ENCODE data around the gene RNH1.

RNH1 gene

GRCh38 chr11:536841-537621 is 30.0 kb upstream of the RNH1 start, which contains the start of gene LRRC56:
LRRC56 (plus strand) TSS chr11:537527; CDS start chr11:540685, 3,158 bp downstream.
- DNase-seq, result peak; percentile 74

DNA sequence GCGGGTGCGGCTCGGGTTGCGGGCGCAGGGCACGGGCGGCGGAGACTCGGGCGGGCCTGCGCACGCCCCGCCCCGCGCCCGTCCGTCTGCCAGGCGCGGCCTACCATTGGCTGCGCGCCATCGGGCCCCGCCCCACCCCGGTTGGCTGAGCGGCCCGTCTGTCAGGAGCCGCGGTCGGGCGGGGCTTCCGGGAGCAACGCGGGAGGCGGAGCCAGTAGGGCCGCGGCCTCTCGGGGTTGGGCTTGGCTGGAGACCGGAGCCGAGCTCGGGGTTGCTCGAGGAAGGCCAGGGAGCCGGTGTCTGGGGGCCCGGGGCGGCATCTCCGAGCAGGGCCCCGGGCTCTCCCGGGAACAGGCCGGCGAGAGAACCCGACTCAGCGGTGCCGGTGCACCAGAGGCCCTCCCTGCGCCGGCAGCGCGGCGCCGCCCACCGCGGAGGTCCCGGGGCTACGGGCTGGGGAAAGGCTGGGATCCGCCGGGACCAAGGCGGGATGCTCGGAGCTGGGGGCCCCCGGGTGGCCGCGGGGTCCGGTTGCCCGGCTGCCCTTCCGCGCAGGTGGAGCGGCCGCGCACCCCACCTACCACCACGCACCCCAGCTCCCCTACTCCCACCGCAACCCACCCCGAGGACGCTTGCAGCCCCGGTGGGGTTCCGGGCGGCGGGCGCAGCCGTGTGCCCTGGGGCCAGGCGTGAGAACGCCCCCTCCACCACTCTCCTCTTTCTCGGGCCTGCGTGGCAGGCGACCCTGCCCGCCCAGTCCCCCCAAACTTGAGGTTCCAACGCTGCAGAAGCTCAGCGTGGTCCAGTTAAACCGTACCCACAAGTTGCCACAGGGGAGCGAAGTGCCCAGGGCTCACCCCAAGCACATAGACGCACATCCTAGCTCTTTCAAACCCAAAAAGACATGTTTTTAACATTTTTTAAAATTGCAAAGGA is 28.7 kb upstream of the RNH1 start, which contains the start of gene HRAS:
HRAS (minus strand) TSS at position 58 of the 936 bp plus-strand sequence.
- DNase-seq, result peak; percentile 72

DNA sequence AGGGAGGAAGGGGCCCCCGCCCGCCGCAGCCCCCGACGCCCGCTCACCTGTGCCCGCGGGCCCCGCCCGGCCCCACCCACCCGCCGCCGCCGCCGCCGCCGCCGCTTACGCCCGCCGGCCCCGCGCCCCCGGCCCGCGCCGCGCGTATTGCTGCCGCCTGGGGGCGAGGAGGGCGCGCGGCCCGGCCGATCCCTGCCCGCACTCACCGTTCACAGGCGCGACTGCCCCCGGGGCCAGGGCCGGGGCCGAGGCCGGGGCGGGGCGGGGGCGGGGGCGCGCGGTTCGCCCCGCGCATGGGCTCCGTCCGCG is 28.1 kb upstream of the RNH1 start:
- DNase-seq, result no peak

- peak; percentile 48 for DNase-seq
Measured at GRCh38 chr11:534396-535209, 27.6 kb upstream of the RNH1 start.

- DNase-seq, result no peak
Measured at GRCh38 chr11:533586-534395, 26.7 kb upstream of the RNH1 start.

GRCh38 chr11:532986-533585 is 26.0 kb upstream of the RNH1 start:
- no peak for DNase-seq

DNA sequence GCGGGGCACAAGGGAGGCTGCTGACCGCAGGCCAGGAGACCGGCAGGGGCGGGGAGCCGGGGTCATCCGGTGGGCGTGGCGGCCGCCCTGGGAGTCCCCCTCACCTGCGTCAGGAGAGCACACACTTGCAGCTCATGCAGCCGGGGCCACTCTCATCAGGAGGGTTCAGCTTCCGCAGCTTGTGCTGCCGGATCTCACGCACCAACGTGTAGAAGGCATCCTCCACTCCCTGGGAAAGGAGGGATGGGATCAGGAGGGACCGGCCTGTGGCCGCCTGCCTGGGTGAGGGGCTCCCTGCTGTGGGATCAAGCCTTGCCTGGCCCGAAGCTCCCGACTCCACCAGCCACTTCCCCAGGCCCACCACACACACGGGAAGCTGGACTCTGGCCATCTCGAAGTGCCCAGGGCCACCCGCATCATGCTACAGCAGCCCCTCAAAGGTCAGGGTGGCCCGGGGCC is 25.5 kb upstream of the RNH1 start:
- no peak for DNase-seq

GRCh38 chr11:531919-532526 is 25.0 kb upstream of the RNH1 start:
- no peak for DNase-seq

DNA sequence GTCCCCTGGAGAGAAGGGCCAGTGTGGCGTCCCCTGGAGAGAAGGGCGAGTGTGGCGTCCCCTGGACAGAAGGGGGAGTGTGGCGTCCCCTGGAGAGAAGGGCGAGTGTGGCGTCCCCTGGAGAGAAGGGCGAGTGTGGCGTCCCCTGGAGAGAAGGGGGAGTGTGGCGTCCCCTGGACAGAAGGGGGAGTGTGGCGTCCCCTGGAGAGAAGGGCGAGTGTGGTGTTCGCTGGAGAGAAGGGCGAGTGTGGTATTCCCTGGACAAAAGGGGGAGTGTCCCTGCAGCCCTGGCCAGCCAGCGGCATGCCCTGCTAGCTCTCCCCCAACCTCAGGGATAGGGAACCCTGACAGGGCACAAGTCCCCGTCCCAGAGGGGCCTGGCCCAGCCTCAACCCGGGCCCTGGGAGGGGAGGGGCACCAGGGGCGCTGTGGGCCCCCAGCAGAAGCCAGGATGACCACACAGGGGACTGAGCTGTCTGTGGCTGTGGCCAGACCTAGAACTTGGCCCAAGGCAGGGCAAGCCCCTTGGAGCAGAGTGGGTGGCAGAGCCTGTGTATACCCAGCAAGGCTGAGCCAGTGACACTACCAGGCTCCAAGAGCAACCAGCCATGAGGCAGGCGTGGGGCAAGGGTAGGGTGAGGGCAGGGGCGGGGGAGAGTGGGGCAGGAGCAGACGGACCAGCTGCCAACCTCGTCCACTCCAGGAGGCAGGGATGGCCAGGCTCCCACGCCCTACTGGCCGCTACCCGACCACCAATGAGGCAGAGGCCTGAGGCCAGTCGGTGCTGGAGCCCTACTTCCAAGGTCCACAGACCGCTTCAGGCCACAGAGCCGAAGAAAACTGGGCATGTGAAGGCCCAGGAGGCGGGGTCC is 24.2 kb upstream of the RNH1 start:
- DNase-seq, result no peak

GRCh38 chr11:529728-530411 is 22.8 kb upstream of the RNH1 start:
- DNase-seq, result no peak

- no peak for DNase-seq
Measured at GRCh38 chr11:528815-529727, 22.0 kb upstream of the RNH1 start.

GRCh38 chr11:528166-528814 is 21.2 kb upstream of the RNH1 start:
- no peak for DNase-seq

DNA sequence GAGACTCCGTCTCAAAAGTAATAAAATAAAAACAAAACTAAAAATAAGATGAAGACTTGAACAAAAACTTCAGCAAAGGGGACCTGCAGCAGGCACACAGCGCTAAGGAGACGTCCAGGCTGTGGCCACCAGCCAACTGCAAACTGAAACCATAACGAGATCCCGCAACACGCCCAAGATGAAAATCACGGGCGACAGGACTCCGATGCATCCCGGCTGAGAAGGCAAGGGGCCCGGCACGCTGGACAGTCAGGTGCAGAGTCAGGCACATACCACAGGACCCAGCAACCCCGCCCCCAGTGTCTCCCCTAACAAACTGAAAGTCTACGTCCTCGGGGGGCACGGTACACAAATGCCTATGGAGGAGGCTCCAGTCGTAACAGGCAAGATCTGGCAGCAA is 19.1 kb upstream of the RNH1 start:
- DNase-seq, result no peak

GRCh38 chr11:521177-521688 is 14.2 kb upstream of the RNH1 start:
- DNase-seq, result no peak

- no peak for DNase-seq
Measured at GRCh38 chr11:520428-521176, 13.6 kb upstream of the RNH1 start.

DNA sequence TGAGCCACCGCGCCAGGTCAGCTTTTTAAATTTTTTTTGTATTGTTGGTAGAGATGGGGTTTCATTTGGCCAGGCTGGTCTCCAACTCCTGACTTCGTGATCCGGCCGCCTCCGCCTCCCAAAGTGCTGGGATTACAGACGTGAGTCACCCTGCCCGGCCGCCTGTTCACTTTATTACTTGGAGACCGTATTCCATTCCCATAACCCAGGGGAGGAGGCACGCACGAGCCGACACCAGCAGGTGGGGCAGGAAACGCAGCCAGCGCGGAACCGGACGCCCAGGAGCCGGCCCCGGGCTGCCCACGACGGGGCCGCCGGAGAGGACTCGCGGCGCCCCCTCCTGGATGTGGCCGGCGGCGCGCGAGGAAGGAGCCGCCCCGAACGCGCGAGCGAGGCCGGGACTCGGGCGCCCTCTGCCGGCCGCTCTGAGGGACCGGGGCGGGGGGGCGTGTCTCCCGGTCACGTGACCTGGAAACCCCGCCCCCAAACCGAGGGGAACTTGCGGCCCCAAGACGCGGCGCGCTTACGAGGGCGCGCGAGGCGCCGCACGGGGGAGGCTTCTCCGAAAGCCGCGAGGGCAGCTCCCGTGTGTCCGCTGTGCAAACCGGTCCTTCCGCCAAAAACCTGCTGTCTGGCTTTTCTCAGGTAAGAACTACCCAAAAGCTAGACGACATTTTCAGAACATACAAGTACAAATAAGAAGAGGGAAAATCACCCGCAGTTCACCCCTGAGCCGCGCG is 11.6 kb upstream of the RNH1 start:
- DNase-seq, result no peak
